Lower leg skin (tissue), 3 donors: ENCODE data around the gene ZDHHC9.

ENCODE experiments used
- CTCF ChIP-seq, 3 donors: fragments of 450-650 bp; IDR thresholded peaks; one replicate each; pipeline ENCODE4 v1.5.1; 2016; ENCODE audit warnings: antibody characterized with exemption in 3 of 3, mild to moderate bottlenecking in 3 of 3, moderate library complexity in 2 of 3
- POLR2A ChIP-seq, 2 donors: fragments of 450-650 bp; IDR thresholded peaks; one replicate each; pipeline ENCODE4 v1.6.1; 2016 to 2017; ENCODE audit warnings: antibody characterized with exemption in 2 of 2, mild to moderate bottlenecking in 1 of 2, moderate library complexity in 1 of 2

- TF ChIP-seq CTCF (IDR thresholded peaks at IDR 0.05) (no peak), POLR2A (IDR thresholded peaks at IDR 0.05) (no peak)
Measured at GRCh38 chrX:129800186-129800585, 43.5 kb downstream of the ZDHHC9 start.
